ENCODE data around the gene FLOT1. TPM values are rescaled to one million over a fixed set of nuclear protein-coding genes. Genes with fewer than 3 reads are reported as not detected.
"Not testable (repeated sequence)": the region's sequence is repeated elsewhere in the genome, so short reads cannot be mapped to it uniquely, and the experiment has no call there.

FLOT1 gene
- total RNA-seq, 1 donor from 2014 or later, result 20.0 TPM

GRCh38 chr6:30719356-30719755 lies 23.1 kb downstream of the FLOT1 start:
- Histone ChIP-seq H3K27me3 (ENCODE audit: control insufficient read depth, insufficient read depth, low read length) (no peaks in the 10 kb centered on the region), H3K4me3 (ENCODE audit: low read depth, low read length) (peak overlapping the region; percentile 82), H3K36me3 (ENCODE audit: control insufficient read depth, insufficient read depth, low read length) (peaks cover 14% of the 10 kb centered on the region)
- DNase-seq (ENCODE audit: low read depth) (no peak), FAIRE-seq (no peak)
- TF ChIP-seq CTCF (IDR thresholded peaks at IDR 0.05; ENCODE audit: insufficient read depth, low read length, severe bottlenecking), result no peak

- H3K36me3 ChIP-seq (ENCODE audit: control insufficient read depth, insufficient read depth, low read length); FAIRE-seq; DNase-seq (ENCODE audit: low read depth); H3K27me3 ChIP-seq (ENCODE audit: control insufficient read depth, insufficient read depth, low read length): not testable (repeated sequence)
- peak overlapping the region; percentile 22 for H3K4me3 ChIP-seq (ENCODE audit: low read depth, low read length)
Measured at GRCh38 chr6:30717845-30718720, 24.4 kb downstream of the FLOT1 start.

- Histone ChIP-seq H3K36me3 (ENCODE audit: control insufficient read depth, insufficient read depth, low read length) (peaks cover 2% of the 10 kb centered on the region), H3K27me3 (ENCODE audit: control insufficient read depth, insufficient read depth, low read length) (no peaks in the 10 kb centered on the region), H3K4me3 (ENCODE audit: low read depth, low read length) (peak within 1 kb of the TSS; percentile 52)
- peak; percentile 43 for TF ChIP-seq CTCF (IDR thresholded peaks at IDR 0.05; ENCODE audit: insufficient read depth, low read length, severe bottlenecking)
- DNase-seq (ENCODE audit: low read depth) (peak; percentile 99), FAIRE-seq (peak; percentile 73)
Measured at GRCh38 chr6:30717129-30717844, 25.2 kb downstream of the FLOT1 start, which contains the start of gene MDC1. TSS of gene MDC1 (minus strand) at chr6:30717281. CDS start at chr6:30715175, 2,106 bp downstream.

- DNase-seq (ENCODE audit: low read depth) (no peak), FAIRE-seq (no peak)
- Histone ChIP-seq H3K4me3 (ENCODE audit: low read depth, low read length) (peak overlapping the region; percentile 52), H3K36me3 (ENCODE audit: control insufficient read depth, insufficient read depth, low read length) (peaks cover 2% of the 10 kb centered on the region), H3K27me3 (ENCODE audit: control insufficient read depth, insufficient read depth, low read length) (no peaks in the 10 kb centered on the region)
- no peak for TF ChIP-seq CTCF (IDR thresholded peaks at IDR 0.05; ENCODE audit: insufficient read depth, low read length, severe bottlenecking)
Measured at GRCh38 chr6:30716879-30717128, 25.7 kb downstream of the FLOT1 start.

GRCh38 chr6:30714263-30714662 lies 28.2 kb downstream of the FLOT1 start:
- H3K27me3 ChIP-seq (ENCODE audit: control insufficient read depth, insufficient read depth, low read length), result no peaks in the 10 kb centered on the region
- H3K4me3 ChIP-seq (ENCODE audit: low read depth, low read length), result no peak overlapping the region
- no peaks in the 10 kb centered on the region for H3K36me3 ChIP-seq (ENCODE audit: control insufficient read depth, insufficient read depth, low read length)
- TF ChIP-seq CTCF (IDR thresholded peaks at IDR 0.05; ENCODE audit: insufficient read depth, low read length, severe bottlenecking), result no peak
- FAIRE-seq (no peak), DNase-seq (ENCODE audit: low read depth) (no peak)

- no peaks in the 10 kb centered on the region for H3K27me3 ChIP-seq (ENCODE audit: control insufficient read depth, insufficient read depth, low read length)
- DNase-seq (ENCODE audit: low read depth), result peak; percentile 51
- no peak for TF ChIP-seq CTCF (IDR thresholded peaks at IDR 0.05; ENCODE audit: insufficient read depth, low read length, severe bottlenecking)
- no peak for FAIRE-seq
- H3K36me3 ChIP-seq (ENCODE audit: control insufficient read depth, insufficient read depth, low read length), result no peaks in the 10 kb centered on the region
- no peak overlapping the region for H3K4me3 ChIP-seq (ENCODE audit: low read depth, low read length)
Measured at GRCh38 chr6:30712441-30712945, 30.0 kb downstream of the FLOT1 start.

Data from bronchial epithelial cell (primary cell).